Measurements from ENCODE around the gene PRR19. TPM values are rescaled to one million over a fixed set of nuclear protein-coding genes. Genes with fewer than 3 reads are reported as not detected.
"Not testable (repeated sequence)": the region's sequence is repeated elsewhere in the genome, so short reads cannot be mapped to it uniquely, and the experiment has no call there.

PRR19 gene
- total RNA-seq: 1 to 10 TPM in 2 of 3 donors, under 1 TPM in 1; 0.58 to 1.5 (median 1.3) TPM

GRCh38 chr19:42301646-42302203 is at the start of gene PRR19:
Gene PRR19 (plus strand): TSS chr19:42302132. CDS start chr19:42309585, 7,453 bp downstream.
- ATAC-seq (peak; percentile 32), DNase-seq (no peak)
- peaks cover 24% of the 10 kb centered on the region for H3K4me1 Mint-ChIP-seq (ENCODE audit: low read depth)
- no peaks in the 10 kb centered on the region for H3K36me3 Mint-ChIP-seq (ENCODE audit: insufficient read depth)
- no peaks in the 10 kb centered on the region for H3K27me3 Mint-ChIP-seq (ENCODE audit: low read depth)
- H3K9me3 Mint-ChIP-seq: no peaks in the 10 kb centered on the region
- H3K4me3 Mint-ChIP-seq: peak within 1 kb of the TSS; percentile 85

GRCh38 chr19:42252365-42253244 is 49.3 kb upstream of the PRR19 start:
- H3K36me3 Mint-ChIP-seq (ENCODE audit: insufficient read depth): no peaks in the 10 kb centered on the region
- H3K9me3 Mint-ChIP-seq: no peaks in the 10 kb centered on the region
- H3K27me3 Mint-ChIP-seq (ENCODE audit: low read depth): peaks cover 3% of the 10 kb centered on the region
- H3K4me1 Mint-ChIP-seq (ENCODE audit: low read depth): peaks cover 26% of the 10 kb centered on the region
- H3K4me3 Mint-ChIP-seq: peak overlapping the region; percentile 96
- DNase-seq (no peak), ATAC-seq (no peak)

- H3K27me3 Mint-ChIP-seq (ENCODE audit: low read depth): peaks cover 3% of the 10 kb centered on the region
These were observed 48.5 kb upstream of the PRR19 start for GRCh38 chr19:42253245-42254088.

GRCh38 chr19:42254089-42254849 is 47.7 kb upstream of the PRR19 start:
- peaks cover 26% of the 10 kb centered on the region for H3K4me1 Mint-ChIP-seq (ENCODE audit: low read depth)
- ATAC-seq (peak; percentile 46 to 47), DNase-seq (peak; percentile 74)
- H3K9me3 Mint-ChIP-seq: no peaks in the 10 kb centered on the region
- H3K36me3 Mint-ChIP-seq (ENCODE audit: insufficient read depth): no peaks in the 10 kb centered on the region
- H3K4me3 Mint-ChIP-seq: peak overlapping the region; percentile 76
- H3K27me3 Mint-ChIP-seq (ENCODE audit: low read depth): peaks cover 3% of the 10 kb centered on the region

More at GRCh38 chr19:42253245-42254088, 48.5 kb upstream of the PRR19 start:
- H3K4me1 Mint-ChIP-seq (ENCODE audit: low read depth): peaks cover 26% of the 10 kb centered on the region
- H3K4me3 Mint-ChIP-seq: peak overlapping the region; percentile 96
- ATAC-seq (peak; percentile 29 to 31), DNase-seq (peak; percentile 44)
- H3K9me3 Mint-ChIP-seq: no peaks in the 10 kb centered on the region
- H3K36me3 Mint-ChIP-seq (ENCODE audit: insufficient read depth): no peaks in the 10 kb centered on the region

- peak; percentile 94 for DNase-seq
- Mint-ChIP-seq H3K27me3 (ENCODE audit: low read depth) (peaks cover 3% of the 10 kb centered on the region), H3K9me3 (no peaks in the 10 kb centered on the region), H3K4me1 (ENCODE audit: low read depth) (peaks cover 26% of the 10 kb centered on the region), H3K36me3 (ENCODE audit: insufficient read depth) (no peaks in the 10 kb centered on the region), H3K4me3 (peak within 1 kb of the TSS; percentile 76)
- ATAC-seq: peak; percentile 73 to 74
These were observed 46.8 kb upstream of the PRR19 start, which contains the start of gene ERF for GRCh38 chr19:42254850-42255765. Gene ERF (minus strand): TSS chr19:42255128. CDS start chr19:42254999, 129 bp downstream.

GRCh38 chr19:42255766-42256745 is 45.9 kb upstream of the PRR19 start:
- no peak for DNase-seq
- H3K9me3 Mint-ChIP-seq: no peaks in the 10 kb centered on the region
- H3K27me3 Mint-ChIP-seq (ENCODE audit: low read depth): peaks cover 3% of the 10 kb centered on the region
- H3K36me3 Mint-ChIP-seq (ENCODE audit: insufficient read depth): no peaks in the 10 kb centered on the region
- no peak for ATAC-seq
- peak overlapping the region; percentile 76 for H3K4me3 Mint-ChIP-seq
- H3K4me1 Mint-ChIP-seq (ENCODE audit: low read depth): peaks cover 23% of the 10 kb centered on the region

GRCh38 chr19:42257842-42258241 is 44.1 kb upstream of the PRR19 start:
- DNase-seq; H3K4me3 Mint-ChIP-seq; H3K36me3 Mint-ChIP-seq (ENCODE audit: insufficient read depth); H3K27me3 Mint-ChIP-seq (ENCODE audit: low read depth); H3K9me3 Mint-ChIP-seq; H3K4me1 Mint-ChIP-seq (ENCODE audit: low read depth); ATAC-seq: not testable (repeated sequence)

GRCh38 chr19:42261763-42262162 is 40.2 kb upstream of the PRR19 start:
- H3K4me3 Mint-ChIP-seq: no peak overlapping the region
- ATAC-seq (peak; percentile 48 to 52), DNase-seq (no peak)
- H3K36me3 Mint-ChIP-seq (ENCODE audit: insufficient read depth): no peaks in the 10 kb centered on the region
- H3K27me3 Mint-ChIP-seq (ENCODE audit: low read depth): no peaks in the 10 kb centered on the region
- no peaks in the 10 kb centered on the region for H3K4me1 Mint-ChIP-seq (ENCODE audit: low read depth)
- no peaks in the 10 kb centered on the region for H3K9me3 Mint-ChIP-seq

- not testable (repeated sequence) for ATAC-seq; H3K36me3 Mint-ChIP-seq (ENCODE audit: insufficient read depth); H3K4me3 Mint-ChIP-seq; DNase-seq; H3K9me3 Mint-ChIP-seq; H3K27me3 Mint-ChIP-seq (ENCODE audit: low read depth)
- peaks cover 23% of the 10 kb centered on the region for H3K4me1 Mint-ChIP-seq (ENCODE audit: low read depth)
These were observed 35.8 kb upstream of the PRR19 start for GRCh38 chr19:42266105-42266504.

GRCh38 chr19:42266928-42267603 is 34.9 kb upstream of the PRR19 start:
- not testable (repeated sequence) for H3K9me3 Mint-ChIP-seq; H3K36me3 Mint-ChIP-seq (ENCODE audit: insufficient read depth); DNase-seq; H3K27me3 Mint-ChIP-seq (ENCODE audit: low read depth); ATAC-seq; H3K4me3 Mint-ChIP-seq
- H3K4me1 Mint-ChIP-seq (ENCODE audit: low read depth): peaks cover 29% of the 10 kb centered on the region

- Mint-ChIP-seq H3K27me3 (ENCODE audit: low read depth) (no peaks in the 10 kb centered on the region), H3K36me3 (ENCODE audit: insufficient read depth) (peaks cover 5% of the 10 kb centered on the region), H3K9me3 (no peaks in the 10 kb centered on the region), H3K4me3 (no peak overlapping the region), H3K4me1 (ENCODE audit: low read depth) (peaks cover 29% of the 10 kb centered on the region)
- ATAC-seq (no peak), DNase-seq (no peak)
These were observed 34.2 kb upstream of the PRR19 start for GRCh38 chr19:42267644-42268141.
